ENCODE data around the gene MFAP2. TPM values are rescaled to one million over a fixed set of nuclear protein-coding genes. Genes with fewer than 3 reads are reported as not detected.

The MFAP2 gene
- total and polyA plus RNA-seq, 2 experiments from 2014 or later: 129 to 255 TPM

- Mint-ChIP-seq H3K4me1 (peaks cover 41% of the 10 kb centered on the region), H3K36me3 (ENCODE audit: low read depth) (peaks cover 28% of the 10 kb centered on the region), H3K27me3 (ENCODE audit: insufficient read depth, low read depth, poor library complexity) (peaks cover 25% of the 10 kb centered on the region), H3K9me3 (no peaks in the 10 kb centered on the region), H3K27ac (no peak overlapping the region), H3K4me3 (0 out of 3 replicates have a peak overlapping the region, but pooled peaks have one; percentile 38)
- H3K27me3 ChIP-seq (ENCODE audit: insufficient read depth): no peaks in the 10 kb centered on the region
- DNase-seq (ENCODE audit: low spot score) (no peak), ATAC-seq (no peak)
- no peaks in the 10 kb centered on the region for H3K36me3 ChIP-seq (ENCODE audit: insufficient read depth)
- H2AFZ ChIP-seq: no peak overlapping the region
- H3K79me2 ChIP-seq (replicated peaks; ENCODE audit: insufficient read depth): peaks cover 27% of the 10 kb centered on the region
- TF ChIP-seq EZH2phosphoT487 (IDR thresholded peaks at IDR 0.05; ENCODE audit: unreplicated experiment): no peak
- TF ChIP-seq CREB1 (CRISPR knock-in tag; IDR thresholded peaks at IDR 0.05; ENCODE audit: low read depth): no peak
- no peaks in the 10 kb centered on the region; the same call in 1 of the 2 replicates for H4K20me1 ChIP-seq (replicated peaks; ENCODE audit: insufficient read depth)
- no peaks in the 10 kb centered on the region for H3K9me2 ChIP-seq (ENCODE audit: insufficient read depth)
- no peak overlapping the region for H3K4me3 ChIP-seq
- H3K27ac ChIP-seq (ENCODE audit: low read depth): no peak overlapping the region
- peaks cover 7% of the 10 kb centered on the region for H3K4me1 ChIP-seq (ENCODE audit: insufficient read depth)
- H3K4me2 ChIP-seq: peak overlapping the region; percentile 99; the same call in 1 of the 2 replicates
- H3F3A ChIP-seq (replicated peaks; ENCODE audit: low read depth): peaks cover 15% of the 10 kb centered on the region; the same call in 1 of the 2 replicates
Observed at GRCh38 chr1:16978139-16978538, 2.3 kb downstream of the MFAP2 start.

- no peak overlapping the region for H3K4me2 ChIP-seq
- Mint-ChIP-seq H3K4me1 (peaks cover 41% of the 10 kb centered on the region), H3K9me3 (no peaks in the 10 kb centered on the region), H3K27ac (no peak overlapping the region), H3K36me3 (ENCODE audit: low read depth) (peaks cover 35% of the 10 kb centered on the region), H3K4me3 (no peak overlapping the region), H3K27me3 (ENCODE audit: insufficient read depth, low read depth, poor library complexity) (peaks cover 21% of the 10 kb centered on the region)
- H3K79me2 ChIP-seq (replicated peaks; ENCODE audit: insufficient read depth): peaks cover 27% of the 10 kb centered on the region
- H2AFZ ChIP-seq: no peak overlapping the region
- TF ChIP-seq REST (IDR thresholded peaks at IDR 0.05; ENCODE audit: unreplicated experiment): no peak
- no peaks in the 10 kb centered on the region; the same call in 1 of the 2 replicates for H3K36me3 ChIP-seq (ENCODE audit: insufficient read depth)
- no peak overlapping the region for H3K4me3 ChIP-seq
- no peak for ATAC-seq
- no peaks in the 10 kb centered on the region for H3K9me2 ChIP-seq (ENCODE audit: insufficient read depth)
- H3K27ac ChIP-seq (ENCODE audit: low read depth): no peak overlapping the region
- peaks cover 18% of the 10 kb centered on the region; the same call in 1 of the 2 replicates for H3F3A ChIP-seq (replicated peaks; ENCODE audit: low read depth)
- no peaks in the 10 kb centered on the region for H3K27me3 ChIP-seq (ENCODE audit: insufficient read depth)
- peaks cover 5% of the 10 kb centered on the region; the same call in 1 of the 2 replicates for H4K20me1 ChIP-seq (replicated peaks; ENCODE audit: insufficient read depth)
- DNase-seq (ENCODE audit: low spot score): no peak
- H3K4me1 ChIP-seq (ENCODE audit: insufficient read depth): peaks cover 8% of the 10 kb centered on the region
Observed at GRCh38 chr1:16977377-16977776, 3.0 kb downstream of the MFAP2 start.

- Mint-ChIP-seq H3K27ac (peak overlapping the region; percentile 86), H3K36me3 (ENCODE audit: low read depth) (peaks cover 35% of the 10 kb centered on the region), H3K27me3 (ENCODE audit: insufficient read depth, low read depth, poor library complexity) (peaks cover 21% of the 10 kb centered on the region), H3K9me3 (no peaks in the 10 kb centered on the region), H3K4me1 (peaks cover 45% of the 10 kb centered on the region), H3K4me3 (no peak overlapping the region)
- DNase-seq (ENCODE audit: low spot score) (no peak), ATAC-seq (no peak)
- Histone ChIP-seq H2AFZ (no peak overlapping the region), H3K4me3 (no peak overlapping the region), H3K27ac (ENCODE audit: low read depth) (no peak overlapping the region), H3K4me2 (no peak overlapping the region), H3K4me1 (ENCODE audit: insufficient read depth) (peaks cover 13% of the 10 kb centered on the region), H4K20me1 (replicated peaks; ENCODE audit: insufficient read depth) (peaks cover 5% of the 10 kb centered on the region; the same call in 1 of the 2 replicates), H3K36me3 (ENCODE audit: insufficient read depth) (no peaks in the 10 kb centered on the region; the same call in 1 of the 2 replicates), H3K9me2 (ENCODE audit: insufficient read depth) (no peaks in the 10 kb centered on the region), H3F3A (replicated peaks; ENCODE audit: low read depth) (peaks cover 22% of the 10 kb centered on the region; the same call in 1 of the 2 replicates), H3K79me2 (replicated peaks; ENCODE audit: insufficient read depth) (peaks cover 27% of the 10 kb centered on the region), H3K27me3 (ENCODE audit: insufficient read depth) (no peaks in the 10 kb centered on the region)
- no peak for TF ChIP-seq EZH2phosphoT487 (IDR thresholded peaks at IDR 0.05; ENCODE audit: unreplicated experiment)
- TF ChIP-seq ZNF462 (CRISPR knock-in tag; IDR thresholded peaks at IDR 0.05): no peak
Observed at GRCh38 chr1:16976966-16977365, 3.5 kb downstream of the MFAP2 start.
